Astrocyte (in vitro differentiated cells and primary cell): ENCODE data around the gene PDGFRA.

ENCODE experiments used
- EZH2 ChIP-seq: IDR thresholded peaks from 2 replicates; pipeline ENCODE4 v1.6.1; 2012; ENCODE audit warnings: mild to moderate bottlenecking, low read length, inconsistent platforms; ENCODE audit not compliant: insufficient read depth
- TF ChIP-seq, protein P1 (sequence below): IDR thresholded peaks from 2 replicates; pipeline ENCODE4 v1.5.1; 2011; ENCODE audit warnings: low read depth, mild to moderate bottlenecking, inconsistent platforms, low read length, moderate library complexity; ENCODE audit not compliant: insufficient read depth

DNA sequence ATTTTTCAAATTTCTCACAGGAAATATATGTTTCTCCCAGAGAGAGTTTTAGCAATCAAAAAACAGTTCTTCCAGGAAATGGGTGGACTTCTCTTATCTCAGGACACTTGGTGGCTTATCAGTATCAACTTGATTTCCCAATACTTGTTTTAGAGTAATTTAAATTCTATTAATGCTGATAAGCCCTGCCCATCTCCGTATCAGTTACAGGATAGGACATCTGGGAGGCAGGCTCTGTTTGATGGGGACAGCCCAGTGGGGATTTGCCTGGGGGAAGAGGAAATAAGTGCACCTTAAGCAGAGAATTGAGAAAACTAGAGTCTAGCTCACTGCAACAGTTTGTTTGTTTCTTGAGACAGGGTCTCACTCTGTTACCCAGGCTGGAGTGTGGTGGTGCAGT, 43.2 kb upstream of the PDGFRA start:
- TF ChIP-seq, protein P1, sequence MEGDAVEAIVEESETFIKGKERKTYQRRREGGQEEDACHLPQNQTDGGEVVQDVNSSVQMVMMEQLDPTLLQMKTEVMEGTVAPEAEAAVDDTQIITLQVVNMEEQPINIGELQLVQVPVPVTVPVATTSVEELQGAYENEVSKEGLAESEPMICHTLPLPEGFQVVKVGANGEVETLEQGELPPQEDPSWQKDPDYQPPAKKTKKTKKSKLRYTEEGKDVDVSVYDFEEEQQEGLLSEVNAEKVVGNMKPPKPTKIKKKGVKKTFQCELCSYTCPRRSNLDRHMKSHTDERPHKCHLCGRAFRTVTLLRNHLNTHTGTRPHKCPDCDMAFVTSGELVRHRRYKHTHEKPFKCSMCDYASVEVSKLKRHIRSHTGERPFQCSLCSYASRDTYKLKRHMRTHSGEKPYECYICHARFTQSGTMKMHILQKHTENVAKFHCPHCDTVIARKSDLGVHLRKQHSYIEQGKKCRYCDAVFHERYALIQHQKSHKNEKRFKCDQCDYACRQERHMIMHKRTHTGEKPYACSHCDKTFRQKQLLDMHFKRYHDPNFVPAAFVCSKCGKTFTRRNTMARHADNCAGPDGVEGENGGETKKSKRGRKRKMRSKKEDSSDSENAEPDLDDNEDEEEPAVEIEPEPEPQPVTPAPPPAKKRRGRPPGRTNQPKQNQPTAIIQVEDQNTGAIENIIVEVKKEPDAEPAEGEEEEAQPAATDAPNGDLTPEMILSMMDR = no peak
- no peak for TF ChIP-seq EZH2
